GM18909 (cell line): ENCODE data around the gene ZNF516.

ENCODE experiments used
- ATAC-seq: cut with Tn5 transposase; IDR thresholded peaks from one replicate; pipeline ENCODE4 v1.9.1; 2021; ENCODE audit warnings: mild to moderate bottlenecking; ENCODE audit not compliant: unreplicated experiment, poor library complexity

ZNF516 gene

GRCh38 chr18:76407681-76408080, 87.4 kb downstream of the ZNF516 start:
- ATAC-seq, result no peak

DNA sequence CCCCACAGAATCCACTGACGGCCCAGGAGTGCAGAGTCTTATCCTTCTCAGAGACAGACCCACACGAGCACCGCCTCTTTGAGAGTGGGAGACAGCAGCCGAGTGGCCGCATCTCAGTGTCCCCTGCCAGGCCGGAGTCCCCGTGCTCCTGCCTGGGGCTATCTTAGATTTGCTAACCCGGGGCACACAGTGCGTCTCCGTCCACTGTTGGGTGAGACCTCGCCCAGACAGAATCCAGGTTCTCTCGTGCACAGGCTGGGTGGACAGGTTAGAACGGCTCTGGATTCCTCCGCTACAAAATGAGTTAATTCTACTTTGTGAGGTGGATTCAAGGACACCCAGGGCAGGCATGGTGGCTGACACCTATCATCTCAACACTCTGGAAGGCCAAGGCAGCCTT, 88.3 kb downstream of the ZNF516 start:
- no peak for ATAC-seq

DNA sequence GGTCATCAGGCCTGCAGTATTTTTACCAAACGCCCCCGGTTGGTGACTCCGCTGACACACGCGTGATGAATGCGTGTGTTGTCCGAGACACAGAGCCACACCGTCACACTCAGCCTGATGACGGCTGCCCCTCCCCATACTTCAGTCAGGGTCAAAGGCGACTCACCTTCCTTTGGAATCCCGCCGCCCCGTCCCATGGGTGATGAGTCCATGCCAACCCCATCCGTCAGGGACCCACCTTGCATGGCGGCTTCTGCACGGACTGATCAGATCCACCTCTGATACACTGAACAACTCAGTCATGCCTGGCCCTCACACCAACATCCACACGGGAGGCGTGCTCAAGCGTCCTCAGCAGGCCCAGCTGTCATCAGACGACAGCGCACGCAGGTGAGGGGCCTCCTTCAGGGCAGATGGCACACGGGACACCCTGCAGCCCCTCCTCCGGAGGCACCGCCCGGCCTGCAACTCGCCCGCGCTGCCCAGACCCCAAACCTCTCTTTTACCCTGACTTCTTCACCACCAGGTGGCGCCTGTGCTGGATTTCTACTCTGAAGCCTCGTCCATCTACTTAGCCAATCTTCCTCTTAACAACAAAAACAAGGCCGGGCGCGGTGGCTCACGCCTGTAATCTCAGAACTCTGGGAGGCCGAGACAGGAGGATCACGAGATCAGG, 89.2 kb downstream of the ZNF516 start:
- no peak for ATAC-seq

GRCh38 chr18:76405280-76405679, 89.8 kb downstream of the ZNF516 start:
- no peak for ATAC-seq

DNA sequence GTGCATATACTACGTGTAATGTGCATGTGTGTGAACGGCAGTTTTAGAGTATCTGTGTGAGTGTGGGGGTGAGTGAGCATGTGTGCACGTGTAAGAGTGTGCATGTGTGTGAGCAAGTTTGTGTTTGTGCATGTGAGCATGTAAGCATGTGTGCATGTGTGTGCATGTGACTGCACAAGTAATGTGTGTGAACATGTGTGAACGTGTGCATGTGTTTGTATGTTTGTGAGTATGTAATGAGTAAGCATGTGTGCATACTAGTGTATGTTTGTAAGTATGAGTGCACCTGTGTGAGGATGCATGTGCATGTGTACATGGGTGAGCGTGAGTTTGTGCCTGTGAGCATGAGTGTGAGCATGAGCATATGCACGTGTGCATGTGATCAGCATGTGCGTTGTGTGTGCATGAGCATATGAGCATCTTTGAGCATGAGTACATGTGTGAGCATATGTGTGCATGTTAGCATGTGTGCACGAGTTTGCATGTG, 90.7 kb downstream of the ZNF516 start:
- ATAC-seq, result no peak

GRCh38 chr18:76402026-76402990, 92.7 kb downstream of the ZNF516 start:
- no peak for ATAC-seq

- ATAC-seq, result no peak
These were observed 93.5 kb downstream of the ZNF516 start for GRCh38 chr18:76401498-76401897.

DNA sequence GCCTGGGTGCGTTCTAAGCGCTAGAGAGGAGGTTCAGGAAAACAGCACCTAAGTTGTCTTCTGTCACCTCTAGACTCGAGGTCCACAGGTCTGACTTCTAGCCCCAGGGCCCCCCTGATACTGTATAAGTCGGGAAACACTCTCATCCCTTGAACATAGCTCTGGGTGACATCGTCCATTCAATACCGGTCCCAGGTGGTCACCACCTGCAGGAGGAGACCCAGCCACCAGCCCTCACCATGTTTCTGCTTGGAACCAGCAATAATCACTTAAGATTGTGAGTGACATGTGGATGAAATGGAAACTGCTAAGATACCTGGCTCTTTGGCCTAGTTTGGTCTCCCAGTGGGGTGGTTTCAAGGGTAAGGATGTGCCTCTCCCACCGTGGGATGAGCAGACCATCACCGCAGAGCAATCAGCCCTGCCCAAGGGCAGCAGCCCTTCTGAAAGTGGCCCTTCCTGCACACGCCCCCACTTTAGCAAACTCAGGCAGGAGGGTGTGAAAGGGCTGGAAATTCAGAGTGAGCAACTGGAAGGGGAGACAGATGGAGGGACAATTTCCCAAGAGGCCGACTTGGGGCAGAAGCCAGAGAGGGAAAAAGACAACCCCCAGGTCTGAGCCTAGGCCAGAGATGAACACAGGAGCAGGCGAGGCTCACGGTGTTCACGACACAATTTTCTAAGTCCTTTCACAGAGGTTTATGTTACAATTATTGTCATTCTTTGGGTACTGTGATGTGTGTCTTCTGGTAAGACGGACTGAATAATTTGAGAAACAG, 95.2 kb downstream of the ZNF516 start:
- no peak for ATAC-seq

GRCh38 chr18:76398896-76399612, 96.0 kb downstream of the ZNF516 start:
- peak; percentile 97 for ATAC-seq

DNA sequence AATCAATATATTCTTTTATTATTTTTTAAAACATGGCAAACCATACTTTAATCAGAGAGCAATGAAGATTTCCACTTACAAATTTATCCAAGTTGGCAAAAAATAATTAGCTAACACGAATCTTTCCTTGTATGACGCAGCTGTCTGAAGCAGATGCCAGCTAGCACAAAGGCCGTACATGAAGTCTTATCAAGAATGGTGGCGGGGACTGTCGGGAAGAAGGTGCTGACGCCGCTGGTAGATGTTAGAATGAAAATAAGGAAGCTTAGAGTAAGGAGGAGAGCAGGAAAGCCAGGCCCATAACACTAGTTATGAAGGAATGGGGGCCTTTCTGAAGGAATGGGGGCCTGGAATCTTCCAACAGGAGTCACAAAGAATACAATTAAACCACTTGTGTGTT, 96.7 kb downstream of the ZNF516 start:
- ATAC-seq, result no peak

- ATAC-seq, result no peak
These were observed 97.4 kb downstream of the ZNF516 start for GRCh38 chr18:76397631-76398030.

GRCh38 chr18:76396792-76397191, 98.2 kb downstream of the ZNF516 start:
- ATAC-seq, result no peak

DNA sequence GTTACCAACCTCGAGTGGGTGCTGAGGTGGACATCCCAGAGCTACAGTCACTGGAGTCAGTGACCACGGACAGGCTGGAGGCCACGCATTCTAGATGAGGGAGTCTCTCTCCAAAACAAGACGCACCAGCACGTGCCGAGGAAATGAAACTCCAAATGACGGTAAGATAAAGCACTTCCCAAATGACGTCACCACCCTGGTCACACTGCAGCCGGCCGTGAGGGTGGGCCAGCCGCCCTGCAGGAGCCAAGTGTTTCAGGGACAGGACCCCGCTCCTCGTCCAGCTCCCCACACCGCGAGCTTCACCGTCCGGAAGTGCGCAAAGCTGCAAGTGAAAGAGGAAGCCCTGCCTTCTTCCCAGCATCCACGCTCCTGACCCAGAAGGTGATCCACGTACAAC, 99.4 kb downstream of the ZNF516 start:
- no peak for ATAC-seq

DNA sequence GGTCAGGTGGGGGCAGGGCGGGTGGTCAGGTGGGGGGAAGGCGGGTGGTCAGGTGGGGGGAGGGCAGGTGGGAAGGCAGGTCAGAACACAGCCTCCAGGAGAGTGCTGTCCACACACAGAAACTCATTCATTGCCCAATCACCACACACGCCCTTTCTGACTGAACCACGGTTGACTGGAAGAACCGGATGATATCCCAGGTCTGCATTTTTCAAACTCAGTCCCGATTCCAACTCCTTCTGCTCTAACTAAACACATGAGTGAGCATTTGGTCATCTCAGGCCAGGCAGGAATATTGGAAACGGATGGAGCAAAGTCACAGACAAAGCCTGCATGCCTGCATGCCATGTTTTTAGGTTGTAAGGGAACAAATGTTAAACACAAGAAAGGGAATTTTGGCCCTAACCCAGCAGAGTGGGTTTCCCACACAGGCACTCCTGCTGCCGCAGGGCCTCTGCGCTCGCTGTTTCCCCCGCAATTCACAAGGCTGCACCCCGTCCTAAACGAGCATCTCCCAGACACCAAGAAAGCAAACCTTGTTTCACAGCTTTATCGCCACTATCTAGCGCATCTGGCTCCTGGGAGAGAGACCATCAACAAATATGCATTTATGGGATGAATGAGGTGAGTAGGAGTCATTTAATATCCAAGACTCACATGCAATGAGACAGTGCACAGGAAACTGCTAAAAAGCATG, 100.1 kb downstream of the ZNF516 start:
- no peak for ATAC-seq

DNA sequence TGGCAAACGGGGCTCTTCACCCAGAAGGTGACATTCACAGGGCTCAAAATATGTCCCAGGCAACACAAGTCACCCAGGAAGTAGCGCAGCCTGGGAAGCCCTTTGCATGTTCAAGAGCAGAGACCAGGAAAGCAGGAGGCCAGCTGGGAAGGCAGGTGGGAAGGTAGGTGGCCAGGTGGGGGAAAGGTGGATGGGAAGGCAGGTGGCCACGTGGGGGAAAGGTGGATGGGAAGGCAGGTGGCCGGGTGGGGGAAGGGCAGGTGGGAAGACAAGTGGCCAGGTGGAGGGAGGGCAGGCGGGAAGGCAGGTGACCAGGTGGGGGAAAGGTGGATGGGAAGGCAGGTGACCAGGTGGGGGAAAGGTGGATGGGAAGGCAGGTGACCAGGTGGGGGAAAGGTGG, 102.7 kb downstream of the ZNF516 start:
- no peak for ATAC-seq

DNA sequence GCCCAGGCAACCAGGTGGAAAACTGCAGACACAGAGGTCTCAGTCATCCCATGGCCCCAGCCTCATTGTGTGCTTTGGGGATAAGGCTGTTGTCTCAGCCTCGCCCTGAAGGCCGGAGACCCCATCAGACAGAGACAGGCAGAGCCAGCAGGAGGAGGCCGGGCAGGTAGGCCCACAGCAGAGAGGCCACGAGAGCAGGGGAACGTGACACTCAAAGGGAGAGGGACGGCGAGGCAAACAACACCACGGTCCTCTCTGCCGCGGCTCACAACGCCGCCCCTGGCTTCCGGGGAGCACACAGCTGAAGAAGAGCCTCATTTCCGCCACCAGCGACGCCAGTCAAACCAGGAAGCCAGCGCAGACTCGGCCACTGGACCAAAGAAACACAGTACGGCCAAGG, 103.3 kb downstream of the ZNF516 start:
- no peak for ATAC-seq

GRCh38 chr18:76391038-76391437, 104.0 kb downstream of the ZNF516 start:
- ATAC-seq, result no peak

DNA sequence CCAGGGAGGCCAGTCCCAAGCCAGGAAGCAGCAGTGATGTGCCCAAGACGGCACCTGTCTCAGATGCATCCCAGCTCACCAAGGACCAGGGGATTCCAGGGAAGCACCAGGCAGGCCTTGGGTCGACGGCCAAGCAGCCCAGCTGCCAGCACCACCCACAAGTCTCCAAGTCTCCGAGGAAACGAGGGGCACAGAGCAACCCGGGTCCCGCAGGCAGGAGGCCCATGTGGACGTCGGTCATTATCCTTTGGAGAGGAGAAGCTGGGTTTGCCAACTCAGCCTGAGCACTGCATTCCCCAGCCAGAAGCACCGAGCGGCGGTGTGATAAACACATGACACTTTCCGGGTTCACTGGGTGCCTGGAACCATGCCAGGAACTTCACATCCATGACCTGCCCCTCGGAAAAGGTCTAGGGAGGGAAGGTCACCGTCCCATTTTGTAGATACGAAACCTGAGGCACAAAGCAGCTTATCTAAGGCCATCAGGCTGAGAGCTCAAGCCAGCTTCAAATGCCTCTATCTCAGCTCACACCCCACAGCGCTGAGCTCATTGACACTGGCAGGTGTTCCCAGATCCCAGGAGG, 104.5 kb downstream of the ZNF516 start:
- ATAC-seq, result no peak

GRCh38 chr18:76389716-76390115, 105.3 kb downstream of the ZNF516 start:
- no peak for ATAC-seq
